Body of pancreas (tissue), 4 donors: ENCODE results near the gene PCNX1.

Source experiments
- POLR2A ChIP-seq, 3 donors: fragments of 450-650 bp; IDR thresholded peaks; one replicate each; pipeline ENCODE4 v1.6.1; 2016; ENCODE audit warnings: antibody characterized with exemption in 3 of 3, mild to moderate bottlenecking in 2 of 3
- TF ChIP-seq, protein P1 (sequence below), 7 experiments: fragments of 450-650 bp in 4 of 7; fragments of 200-600 bp in 3 of 7; sonication (generic) in 3 of 7; IDR thresholded peaks; one replicate each; pipeline ENCODE4 v1.5.1; 2016 to 2019; ENCODE audit warnings: antibody characterized with exemption in 7 of 7

- TF ChIP-seq, protein P1, sequence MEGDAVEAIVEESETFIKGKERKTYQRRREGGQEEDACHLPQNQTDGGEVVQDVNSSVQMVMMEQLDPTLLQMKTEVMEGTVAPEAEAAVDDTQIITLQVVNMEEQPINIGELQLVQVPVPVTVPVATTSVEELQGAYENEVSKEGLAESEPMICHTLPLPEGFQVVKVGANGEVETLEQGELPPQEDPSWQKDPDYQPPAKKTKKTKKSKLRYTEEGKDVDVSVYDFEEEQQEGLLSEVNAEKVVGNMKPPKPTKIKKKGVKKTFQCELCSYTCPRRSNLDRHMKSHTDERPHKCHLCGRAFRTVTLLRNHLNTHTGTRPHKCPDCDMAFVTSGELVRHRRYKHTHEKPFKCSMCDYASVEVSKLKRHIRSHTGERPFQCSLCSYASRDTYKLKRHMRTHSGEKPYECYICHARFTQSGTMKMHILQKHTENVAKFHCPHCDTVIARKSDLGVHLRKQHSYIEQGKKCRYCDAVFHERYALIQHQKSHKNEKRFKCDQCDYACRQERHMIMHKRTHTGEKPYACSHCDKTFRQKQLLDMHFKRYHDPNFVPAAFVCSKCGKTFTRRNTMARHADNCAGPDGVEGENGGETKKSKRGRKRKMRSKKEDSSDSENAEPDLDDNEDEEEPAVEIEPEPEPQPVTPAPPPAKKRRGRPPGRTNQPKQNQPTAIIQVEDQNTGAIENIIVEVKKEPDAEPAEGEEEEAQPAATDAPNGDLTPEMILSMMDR (IDR thresholded peaks at IDR 0.05) = no peak
- no peak for TF ChIP-seq POLR2A (IDR thresholded peaks at IDR 0.05)
Observed at GRCh38 chr14:70926235-70926830, 19.1 kb downstream of the PCNX1 start.
